NB4 (cell line): Measurements from ENCODE around the gene LRP2BP.

ENCODE experiments used
- MYC ChIP-seq: IDR thresholded peaks from 2 replicates; pipeline ENCODE4 v1.6.1; 2011; ENCODE audit warnings: low read depth, low read length
- TF ChIP-seq, protein P1 (sequence below): IDR thresholded peaks from one replicate; pipeline ENCODE4 v1.5.1; 2012; ENCODE audit warnings: low read depth, low read length
- TF ChIP-seq, protein P2 (sequence below): IDR thresholded peaks from 2 replicates; pipeline ENCODE4 v1.6.1; 2011; ENCODE audit warnings: low read depth, low read length

DNA sequence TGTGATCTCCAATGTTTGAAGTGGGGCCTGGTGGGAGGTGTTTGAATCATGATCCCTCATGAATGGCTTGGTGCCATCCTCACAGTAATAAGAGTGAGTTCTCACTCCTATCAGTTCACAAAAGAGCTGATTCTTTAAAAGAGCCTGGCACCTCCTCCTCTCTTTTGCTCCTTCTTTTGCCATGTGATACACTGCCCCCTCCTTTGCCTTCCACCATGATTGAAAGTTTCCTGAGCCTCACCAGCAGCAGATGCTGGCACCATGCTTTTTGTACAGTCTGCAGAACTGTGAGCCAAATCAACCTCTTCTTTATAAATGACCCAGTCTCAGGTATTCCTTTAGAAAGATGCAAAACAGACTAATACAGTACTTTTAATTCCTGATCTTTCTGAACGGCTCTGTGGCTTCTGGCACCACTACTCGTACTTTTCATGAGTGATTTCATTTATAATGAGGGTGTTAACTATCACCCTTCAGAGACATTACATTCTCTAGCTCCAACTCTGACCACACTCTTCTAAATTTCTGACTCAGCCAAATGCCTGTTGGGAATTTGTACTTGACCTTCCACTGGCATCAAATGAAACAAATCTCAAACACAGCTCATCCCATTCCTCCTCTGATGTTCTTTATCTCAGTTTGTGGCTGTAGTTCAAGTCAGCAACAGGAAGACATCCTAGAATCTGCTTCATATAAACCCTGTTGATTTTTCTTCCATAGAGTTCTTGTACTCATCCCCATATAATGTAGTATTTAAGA is 25.8 kb upstream of the LRP2BP start:
- TF ChIP-seq, protein P1, sequence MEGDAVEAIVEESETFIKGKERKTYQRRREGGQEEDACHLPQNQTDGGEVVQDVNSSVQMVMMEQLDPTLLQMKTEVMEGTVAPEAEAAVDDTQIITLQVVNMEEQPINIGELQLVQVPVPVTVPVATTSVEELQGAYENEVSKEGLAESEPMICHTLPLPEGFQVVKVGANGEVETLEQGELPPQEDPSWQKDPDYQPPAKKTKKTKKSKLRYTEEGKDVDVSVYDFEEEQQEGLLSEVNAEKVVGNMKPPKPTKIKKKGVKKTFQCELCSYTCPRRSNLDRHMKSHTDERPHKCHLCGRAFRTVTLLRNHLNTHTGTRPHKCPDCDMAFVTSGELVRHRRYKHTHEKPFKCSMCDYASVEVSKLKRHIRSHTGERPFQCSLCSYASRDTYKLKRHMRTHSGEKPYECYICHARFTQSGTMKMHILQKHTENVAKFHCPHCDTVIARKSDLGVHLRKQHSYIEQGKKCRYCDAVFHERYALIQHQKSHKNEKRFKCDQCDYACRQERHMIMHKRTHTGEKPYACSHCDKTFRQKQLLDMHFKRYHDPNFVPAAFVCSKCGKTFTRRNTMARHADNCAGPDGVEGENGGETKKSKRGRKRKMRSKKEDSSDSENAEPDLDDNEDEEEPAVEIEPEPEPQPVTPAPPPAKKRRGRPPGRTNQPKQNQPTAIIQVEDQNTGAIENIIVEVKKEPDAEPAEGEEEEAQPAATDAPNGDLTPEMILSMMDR: no peak
- TF ChIP-seq, protein P2, sequence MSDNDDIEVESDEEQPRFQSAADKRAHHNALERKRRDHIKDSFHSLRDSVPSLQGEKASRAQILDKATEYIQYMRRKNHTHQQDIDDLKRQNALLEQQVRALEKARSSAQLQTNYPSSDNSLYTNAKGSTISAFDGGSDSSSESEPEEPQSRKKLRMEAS: no peak
- TF ChIP-seq MYC: no peak
